MCF 10A (cell line): ENCODE results near the gene CCDC179. TPM values are rescaled to one million over a fixed set of nuclear protein-coding genes. Genes with fewer than 3 reads are reported as not detected.

Experiments used
- Bru-seq: library from RNA; stranded (reverse); fragments of 400-500 nt; gene quantifications from one replicate; lab custom pipeline; 2021; lab: Mats Ljungman, UMichigan
- BruChase-seq, 2 experiments: library from RNA; stranded (reverse); fragments of 400-500 nt; gene quantifications; one replicate each; lab custom pipeline; 2021; lab: Mats Ljungman, UMichigan
- BruUV-seq: library from RNA; stranded (reverse); fragments of 400-500 nt; replicated peaks from 2 replicates; lab custom pipeline; 2021; lab: Mats Ljungman, UMichigan
- CTCF ChIA-PET: fragments of 300-600 bp; sonication (Branson Sonifier 250); formaldehyde crosslinking; extraction: SDS; loops from one replicate; lab custom pipeline; 2021; ENCODE audit warnings: antibody characterized with exemption, inconsistent platforms; lab: Yijun Ruan, JAX
- POLR2A ChIA-PET: fragments of 300-600, 350-650 bp; sonication (Branson Sonifier 250); formaldehyde crosslinking; extraction: SDS; loops from one replicate; lab custom pipeline; 2020; ENCODE audit warnings: antibody characterized with exemption, inconsistent platforms; lab: Yijun Ruan, JAX
- DNase-seq: peaks from one replicate; pipeline ENCODE4 v3.0.0-alpha.2; 2018; ENCODE audit not compliant: unreplicated experiment
- H3K27ac Mint-ChIP-seq: one replicate; pipeline ENCODE4 v1.8.0; 2022; ENCODE audit warnings: mild to moderate bottlenecking, low read depth, mixed read lengths; ENCODE audit not compliant: unreplicated experiment
- H3K27me3 Mint-ChIP-seq: one replicate; pipeline ENCODE4 v1.8.0; 2022; ENCODE audit warnings: mixed read lengths; ENCODE audit not compliant: insufficient read depth, unreplicated experiment
- H3K36me3 Mint-ChIP-seq: one replicate; pipeline ENCODE4 v1.8.0; 2022; ENCODE audit warnings: mild to moderate bottlenecking, moderate library complexity, mixed read lengths; ENCODE audit not compliant: insufficient read depth, unreplicated experiment
- H3K4me1 Mint-ChIP-seq: one replicate; pipeline ENCODE4 v1.8.0; 2022; ENCODE audit warnings: mixed read lengths; ENCODE audit not compliant: insufficient read depth, unreplicated experiment
- H3K4me3 Mint-ChIP-seq: one replicate; pipeline ENCODE4 v1.8.0; 2022; ENCODE audit warnings: mild to moderate bottlenecking, moderate library complexity, mixed read lengths; ENCODE audit not compliant: unreplicated experiment
- H3K9me3 Mint-ChIP-seq: one replicate; pipeline ENCODE4 v1.8.0; 2022; ENCODE audit warnings: mixed read lengths; ENCODE audit not compliant: unreplicated experiment
- intact Hi-C: fragments of 100-400 bp; cut with micrococcal nuclease; formaldehyde crosslinking; loops from 2 replicates; pipeline ENCODE4 v1.14.1; 2022
- long read RNA-seq: library from polyadenylated mRNA; stranded (forward); transcript quantifications from one replicate; pipeline ENCODE4 v2.0.0, GENCODE V29; 2022
- total RNA-seq: library from RNA; stranded (reverse); gene quantifications from 2 replicates; pipeline ENCODE4 v1.2.3, GENCODE V29; 2022
- TF ChIP-seq, protein P1 (sequence below): fragments of 200-600 bp; IDR thresholded peaks from one replicate; pipeline ENCODE4 v1.8.0; 2022; ENCODE audit warnings: antibody characterized with exemption, mild to moderate bottlenecking; ENCODE audit not compliant: unreplicated experiment

CCDC179 gene
- total RNA-seq (not detected in 2 replicates), Bru-seq, nascent RNA (not detected), BruChase-seq, experiment 1, labeled RNA remaining after a 6-hour chase (not detected), BruChase-seq, experiment 2, labeled RNA remaining after a 2-hour chase (not detected)
- long read RNA-seq = 0 reads

DNA sequence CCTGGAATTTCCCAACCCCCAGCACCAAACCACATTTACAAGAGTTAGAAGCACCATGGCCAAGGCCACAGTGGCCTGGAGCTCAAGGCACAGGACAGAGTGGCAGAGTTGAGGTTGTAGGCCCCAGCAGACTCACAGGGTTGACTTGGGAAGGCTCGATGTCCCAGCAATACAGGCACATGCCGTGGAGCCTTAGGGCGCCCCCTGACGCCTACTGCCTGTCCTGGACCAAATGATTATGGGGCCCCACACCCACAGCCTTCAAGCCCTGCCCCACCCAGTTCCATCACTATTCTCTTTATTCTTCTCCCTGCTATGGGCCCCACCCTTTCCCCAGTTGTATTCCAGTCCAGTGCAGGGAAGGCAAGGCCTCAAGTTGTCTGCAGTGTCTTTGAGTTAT is at the start of gene CCDC179:
CCDC179 (minus strand) TSS at position 234 of the 400 bp plus-strand sequence; CDS start at position 181, 53 bp downstream.
- intact Hi-C loops = no loop called here
- H3K36me3 Mint-ChIP-seq = no peaks in the 10 kb centered on the region
- ChIA-PET POLR2A (no interaction called here), CTCF (interaction anchor here (0.6 to 2.3 kb wide), 4 partner anchors 9 to 1890 kb away, joined by 3 to 11 read pairs (median 4); no protein-coding TSS in a partner anchor)
- H3K4me1 Mint-ChIP-seq = no peaks in the 10 kb centered on the region
- peaks cover 14% of the 10 kb centered on the region for H3K27me3 Mint-ChIP-seq
- TF ChIP-seq, protein P1, sequence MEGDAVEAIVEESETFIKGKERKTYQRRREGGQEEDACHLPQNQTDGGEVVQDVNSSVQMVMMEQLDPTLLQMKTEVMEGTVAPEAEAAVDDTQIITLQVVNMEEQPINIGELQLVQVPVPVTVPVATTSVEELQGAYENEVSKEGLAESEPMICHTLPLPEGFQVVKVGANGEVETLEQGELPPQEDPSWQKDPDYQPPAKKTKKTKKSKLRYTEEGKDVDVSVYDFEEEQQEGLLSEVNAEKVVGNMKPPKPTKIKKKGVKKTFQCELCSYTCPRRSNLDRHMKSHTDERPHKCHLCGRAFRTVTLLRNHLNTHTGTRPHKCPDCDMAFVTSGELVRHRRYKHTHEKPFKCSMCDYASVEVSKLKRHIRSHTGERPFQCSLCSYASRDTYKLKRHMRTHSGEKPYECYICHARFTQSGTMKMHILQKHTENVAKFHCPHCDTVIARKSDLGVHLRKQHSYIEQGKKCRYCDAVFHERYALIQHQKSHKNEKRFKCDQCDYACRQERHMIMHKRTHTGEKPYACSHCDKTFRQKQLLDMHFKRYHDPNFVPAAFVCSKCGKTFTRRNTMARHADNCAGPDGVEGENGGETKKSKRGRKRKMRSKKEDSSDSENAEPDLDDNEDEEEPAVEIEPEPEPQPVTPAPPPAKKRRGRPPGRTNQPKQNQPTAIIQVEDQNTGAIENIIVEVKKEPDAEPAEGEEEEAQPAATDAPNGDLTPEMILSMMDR = no peak
- H3K9me3 Mint-ChIP-seq = no peaks in the 10 kb centered on the region
- H3K27ac Mint-ChIP-seq = no peak within 1 kb of the TSS
- no peak for DNase-seq
- BruUV-seq = no TSS peak
- H3K4me3 Mint-ChIP-seq = no peak within 1 kb of the TSS

DNA sequence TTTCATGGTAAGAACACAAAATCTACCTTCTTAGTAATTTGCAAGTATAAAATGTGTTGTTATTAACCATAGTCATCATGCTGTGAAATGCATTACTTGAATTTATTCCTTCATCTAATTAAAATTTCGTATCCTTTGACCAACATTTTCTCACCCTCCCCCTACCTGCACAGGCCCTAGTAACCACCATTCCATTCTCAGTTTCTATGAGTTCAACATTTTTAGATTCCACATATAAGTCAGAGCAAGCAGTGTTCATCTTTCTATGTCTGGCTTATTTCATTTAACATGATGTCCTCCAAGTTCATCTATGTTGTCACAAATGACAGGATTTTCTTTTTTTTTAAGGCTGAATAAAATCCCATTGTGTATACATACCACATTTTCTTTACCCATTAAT is 43.5 kb upstream of the CCDC179 start:
- Mint-ChIP-seq H3K4me1 (no peaks in the 10 kb centered on the region), H3K27me3 (no peaks in the 10 kb centered on the region), H3K27ac (no peak overlapping the region), H3K4me3 (no peak overlapping the region), H3K36me3 (no peaks in the 10 kb centered on the region), H3K9me3 (no peaks in the 10 kb centered on the region)
- no peak for DNase-seq
- intact Hi-C loops = no loop called here
- ChIA-PET POLR2A (no interaction called here), CTCF (interaction anchor here (0.5 kb wide), 1 partner anchor 17 kb away, joined by 3 read pairs; no protein-coding TSS in a partner anchor)
- TF ChIP-seq, protein P1 = no peak
- no TSS peak for BruUV-seq

DNA sequence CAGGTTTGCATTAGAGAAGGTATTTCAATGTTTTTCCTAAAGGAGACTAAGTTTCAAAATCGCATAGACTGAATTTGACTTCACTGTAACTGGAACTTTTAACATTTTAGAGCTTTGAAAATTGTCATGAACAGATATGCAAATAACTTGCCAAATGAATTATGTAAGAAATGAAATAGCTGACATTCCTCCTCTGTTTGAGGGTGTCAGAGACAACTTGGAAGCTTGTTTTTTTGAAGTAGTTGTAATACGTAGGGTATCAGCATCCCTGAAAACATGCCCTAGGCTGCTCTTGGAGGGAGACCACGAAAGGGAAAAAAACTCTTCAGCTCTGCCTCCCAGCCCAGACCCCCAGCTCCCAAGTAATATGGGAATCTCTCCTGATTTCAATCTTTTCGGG is 41.3 kb upstream of the CCDC179 start:
- intact Hi-C loops = no loop called here
- POLR2A ChIA-PET = no interaction called here
- DNase-seq = no peak
- no peak overlapping the region for H3K4me3 Mint-ChIP-seq
- BruUV-seq = no TSS peak
- CTCF ChIA-PET = interaction anchor here (1.0 to 1.8 kb wide), 3 partner anchors 20 to 120 kb away, joined by 3 to 14 read pairs (median 6); no protein-coding TSS in a partner anchor
- no peaks in the 10 kb centered on the region for H3K36me3 Mint-ChIP-seq
- TF ChIP-seq, protein P1 = no peak
- no peaks in the 10 kb centered on the region for H3K9me3 Mint-ChIP-seq
- H3K4me1 Mint-ChIP-seq = no peaks in the 10 kb centered on the region
- H3K27me3 Mint-ChIP-seq = no peaks in the 10 kb centered on the region
- H3K27ac Mint-ChIP-seq = no peak overlapping the region

DNA sequence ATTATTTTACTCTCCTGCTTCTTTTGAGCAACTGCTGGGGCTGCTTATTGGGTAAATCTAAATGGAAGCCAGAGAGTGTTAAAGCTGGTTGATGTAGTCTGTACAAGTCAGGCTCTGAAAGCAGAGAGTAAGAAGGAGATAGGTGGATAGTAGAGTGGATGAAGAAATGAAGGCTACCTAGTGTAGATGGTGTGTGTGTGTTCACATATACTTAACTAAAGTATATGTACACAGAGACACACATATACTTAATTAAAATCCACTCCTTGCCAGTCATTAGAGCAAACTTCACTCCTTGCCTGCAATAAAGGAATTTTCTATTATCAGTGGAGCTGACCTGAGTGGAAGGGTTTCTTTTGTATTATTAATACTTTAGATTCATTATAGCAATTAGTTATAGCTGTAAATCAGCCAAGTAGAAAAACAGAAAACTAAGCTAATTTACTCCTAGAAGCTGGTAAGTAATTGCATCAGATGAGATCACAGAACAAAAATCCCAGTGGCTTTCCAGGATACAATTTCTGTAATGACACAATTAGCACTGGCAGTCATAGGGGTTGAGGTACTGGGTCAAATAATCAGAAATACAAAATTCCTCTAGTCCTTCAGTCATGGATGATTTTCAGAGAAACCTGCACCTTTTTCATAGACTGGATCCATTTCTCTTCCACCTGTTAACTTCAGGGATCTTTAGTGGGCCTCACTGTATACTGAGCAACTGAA is 40.7 kb upstream of the CCDC179 start:
- Mint-ChIP-seq H3K4me1 (no peaks in the 10 kb centered on the region), H3K4me3 (no peak overlapping the region), H3K27ac (no peak overlapping the region), H3K9me3 (no peaks in the 10 kb centered on the region), H3K36me3 (no peaks in the 10 kb centered on the region), H3K27me3 (peaks cover 3% of the 10 kb centered on the region)
- BruUV-seq = no TSS peak
- intact Hi-C loops = no loop called here
- TF ChIP-seq, protein P1 = no peak
- ChIA-PET CTCF (interaction anchor here (0.5 to 1.8 kb wide), 4 partner anchors 9 to 668 kb away, joined by 3 to 14 read pairs (median 6); no protein-coding TSS in a partner anchor), POLR2A (no interaction called here)
- no peak for DNase-seq
